CD4-positive, alpha-beta T cell treated with Interleukin-4 for 4 hours (primary cell): Measurements from ENCODE around the gene CEP63.
"Not testable (repeated sequence)": the region's sequence is repeated elsewhere in the genome, so short reads cannot be mapped to it uniquely, and the experiment has no call there.

Source experiments
- DNase-seq: peaks from one replicate; pipeline ENCODE4 v3.0.0-alpha.2; 2020

Gene CEP63

DNA sequence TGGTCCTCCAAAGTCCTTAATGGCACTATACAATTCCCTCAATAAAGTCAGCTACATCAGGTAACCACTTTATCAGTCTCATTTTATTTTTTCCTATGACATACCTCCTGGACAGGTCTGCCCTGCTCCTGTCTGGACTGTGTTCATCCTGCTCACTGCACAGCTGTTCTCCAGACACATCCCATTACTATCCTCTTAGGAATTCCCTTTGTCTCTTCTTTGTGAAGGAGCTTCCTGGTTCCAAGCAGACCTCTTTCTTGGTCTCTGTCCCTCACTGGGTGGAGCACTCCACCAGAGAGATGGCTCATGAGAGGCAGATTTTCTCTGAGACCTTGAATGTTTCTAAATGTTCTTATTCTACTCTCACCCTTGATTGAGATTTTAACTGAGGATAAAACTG, 104.9 kb downstream of the CEP63 start:
- no peak for DNase-seq

DNA sequence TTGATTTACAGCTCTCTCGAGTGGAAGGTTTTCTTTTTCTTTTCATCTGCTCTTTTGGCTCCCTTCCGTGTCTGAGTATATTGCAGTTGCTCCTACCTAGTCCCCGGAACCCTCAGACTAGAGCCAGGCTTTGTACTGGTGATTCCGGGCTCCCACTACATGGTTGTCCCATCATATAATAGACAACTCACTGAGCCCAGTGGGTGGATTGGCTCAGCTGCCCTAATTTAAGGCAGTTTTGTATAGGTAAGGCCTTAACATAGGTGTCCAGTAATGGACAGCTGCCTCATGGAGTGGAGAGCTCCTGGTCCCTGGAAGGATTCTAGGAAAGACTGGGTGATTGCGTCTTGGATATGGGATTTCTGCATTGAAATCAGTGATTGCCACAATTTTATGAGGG, 106.9 kb downstream of the CEP63 start:
- no peak for DNase-seq

DNA sequence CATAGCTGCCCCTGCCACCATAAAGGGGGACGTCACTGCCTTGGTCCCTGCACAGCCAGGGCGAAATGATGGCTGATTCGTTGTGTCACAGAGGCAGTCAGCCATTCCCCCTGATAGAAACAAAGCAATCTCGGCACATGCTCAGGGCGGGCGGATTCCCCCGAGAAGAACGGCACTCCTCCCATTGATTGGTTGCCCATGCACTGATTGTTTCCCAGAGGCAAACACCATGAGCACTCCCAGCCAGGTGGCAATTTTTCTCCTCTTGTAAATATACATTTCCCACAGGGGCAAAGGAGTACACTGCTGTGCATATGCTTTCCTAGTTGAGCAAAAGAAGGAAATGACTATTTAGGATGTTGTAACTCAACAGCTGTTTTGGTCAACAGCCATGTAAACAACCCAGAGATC, 108.5 kb downstream of the CEP63 start:
- DNase-seq: no peak

DNA sequence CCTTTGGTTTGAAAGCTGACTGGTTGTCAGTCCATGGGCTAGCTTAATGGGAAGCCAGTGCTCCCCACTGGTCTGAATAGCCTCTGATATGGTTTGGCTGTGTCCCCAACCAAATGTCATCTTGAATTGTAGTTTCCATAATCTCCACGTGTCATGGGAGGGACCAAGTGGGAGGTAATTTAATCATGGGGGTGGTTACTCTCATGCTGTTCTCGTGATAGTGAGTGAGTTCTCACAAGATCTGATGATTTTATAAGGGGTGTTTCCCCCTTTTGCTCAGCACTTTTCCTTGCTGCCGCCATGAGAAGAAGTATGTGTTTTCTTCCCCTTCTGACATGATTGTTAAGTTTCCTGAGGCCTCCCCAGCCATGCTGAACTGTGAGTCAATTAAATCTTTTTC, 109.1 kb downstream of the CEP63 start:
- DNase-seq: not testable (repeated sequence)

DNA sequence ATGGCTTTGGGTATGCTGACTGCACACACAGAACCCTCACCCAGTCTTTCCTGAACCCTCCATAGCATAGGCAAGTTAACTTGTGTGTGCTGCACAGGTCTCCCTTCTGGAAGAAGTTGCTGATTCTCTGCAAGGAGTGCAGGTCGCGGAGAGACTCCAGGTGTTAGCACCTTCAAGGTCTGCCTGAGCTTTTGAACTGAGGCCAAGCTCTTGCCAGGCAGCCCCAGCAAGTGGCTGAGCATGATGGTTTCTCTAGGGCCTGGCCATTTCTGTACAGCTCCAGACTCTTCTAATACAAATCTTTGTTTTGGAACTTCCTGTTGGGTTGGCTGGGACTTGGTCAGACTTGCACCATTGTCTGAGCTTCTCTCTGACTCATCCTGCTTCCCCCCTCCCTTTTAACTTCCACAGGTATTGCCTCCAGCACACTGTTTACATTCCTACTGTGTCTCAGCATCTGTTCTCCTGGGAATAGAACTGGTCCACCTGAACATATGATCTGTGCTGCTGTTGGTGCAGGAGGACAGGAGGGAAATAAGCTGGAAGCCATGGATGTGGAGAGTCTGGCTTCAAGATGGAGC, 111.6 kb downstream of the CEP63 start:
- no peak for DNase-seq

DNA sequence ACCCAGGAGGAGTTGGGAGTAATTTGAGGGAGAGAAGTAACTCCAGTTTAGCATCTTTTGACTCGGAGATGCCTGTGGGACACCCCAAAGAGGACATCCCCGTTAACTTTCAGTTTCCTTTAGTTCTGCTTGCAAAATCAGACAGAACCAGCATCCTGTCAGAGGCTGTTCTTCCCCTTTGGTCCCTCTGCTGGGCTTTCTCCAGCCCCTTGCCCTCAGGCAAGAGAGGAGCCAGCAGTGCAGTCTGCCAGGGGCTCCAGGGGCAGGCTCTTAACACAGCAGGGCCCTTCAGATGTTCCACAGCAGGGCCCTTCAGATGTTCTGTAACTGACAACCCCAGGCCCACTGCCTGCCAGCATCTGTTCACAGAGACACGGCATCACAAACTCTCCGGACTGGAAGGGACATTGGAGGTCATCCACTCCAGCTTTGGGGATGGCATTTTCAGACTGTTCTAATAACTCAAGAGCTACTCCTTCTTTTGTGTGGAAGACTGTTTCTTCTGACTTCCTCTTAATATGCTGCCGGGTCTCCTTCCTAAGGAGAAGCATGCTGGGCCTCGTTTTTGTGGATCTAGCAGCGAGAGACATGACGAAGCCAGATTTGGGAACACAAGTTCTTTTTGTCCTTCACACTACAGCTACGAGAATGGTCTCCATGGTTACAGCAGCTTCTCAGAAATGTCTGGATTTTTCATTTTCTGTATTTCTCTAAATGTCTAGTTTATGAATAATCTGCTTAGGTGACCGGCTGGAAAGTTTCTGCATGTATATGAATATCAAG, 113.1 kb downstream of the CEP63 start:
- DNase-seq: no peak

DNA sequence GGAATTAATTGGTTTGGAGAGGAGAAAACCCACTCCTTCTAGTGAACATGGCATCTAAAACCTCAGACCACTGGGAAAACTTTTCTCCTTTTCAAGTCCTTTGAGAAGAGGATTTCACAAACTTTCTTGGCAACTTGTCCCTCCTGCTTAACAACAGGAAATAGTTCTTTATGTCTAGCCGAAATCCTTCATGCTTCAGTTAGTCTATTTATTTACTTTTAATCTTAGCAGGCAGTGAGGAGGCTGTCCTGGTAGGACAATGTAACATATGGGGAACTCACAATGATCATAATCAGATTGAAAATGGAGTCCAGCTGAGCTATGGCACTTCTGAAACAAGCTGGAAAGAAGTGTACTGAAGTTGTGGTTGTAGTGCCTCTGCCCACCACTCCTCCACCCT, 114.3 kb downstream of the CEP63 start:
- DNase-seq: no peak

DNA sequence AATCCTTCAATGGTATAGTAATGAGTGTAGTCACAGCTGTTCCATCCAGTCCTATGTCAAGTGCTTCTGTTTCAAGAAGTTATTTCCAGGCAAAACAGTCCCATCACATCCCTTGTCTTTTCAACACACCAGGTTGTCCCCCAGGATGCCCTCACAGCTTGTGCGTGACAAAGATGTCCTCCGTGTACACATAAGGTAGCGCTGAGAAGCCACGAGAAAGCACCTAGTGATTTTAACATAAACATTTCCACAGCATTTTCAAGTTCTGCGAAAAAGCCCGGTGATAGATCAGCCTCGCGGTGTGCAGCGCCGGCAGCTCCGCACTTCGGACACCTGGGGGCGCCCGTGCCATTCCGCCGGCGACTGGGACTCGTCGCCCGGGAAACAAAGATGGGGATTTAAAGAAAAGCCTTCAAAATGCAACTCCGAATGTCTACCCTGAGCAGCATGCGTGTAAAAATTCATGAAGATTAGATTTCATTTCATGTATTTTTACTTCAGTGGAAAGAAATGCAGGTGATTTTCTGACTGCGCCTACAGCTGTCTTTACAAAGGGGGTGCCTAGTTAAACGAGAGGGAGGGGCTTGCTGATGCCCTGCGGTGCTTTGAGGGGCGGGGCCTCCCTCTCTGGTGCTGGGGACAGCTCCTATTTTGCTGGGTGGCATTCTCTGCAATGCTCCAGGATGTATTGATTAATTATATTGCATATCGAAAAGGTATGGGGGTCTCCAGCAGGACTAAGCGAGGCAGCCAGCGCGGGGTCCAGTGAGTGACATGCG, 115.0 kb downstream of the CEP63 start:
- peak; percentile 37 for DNase-seq

DNA sequence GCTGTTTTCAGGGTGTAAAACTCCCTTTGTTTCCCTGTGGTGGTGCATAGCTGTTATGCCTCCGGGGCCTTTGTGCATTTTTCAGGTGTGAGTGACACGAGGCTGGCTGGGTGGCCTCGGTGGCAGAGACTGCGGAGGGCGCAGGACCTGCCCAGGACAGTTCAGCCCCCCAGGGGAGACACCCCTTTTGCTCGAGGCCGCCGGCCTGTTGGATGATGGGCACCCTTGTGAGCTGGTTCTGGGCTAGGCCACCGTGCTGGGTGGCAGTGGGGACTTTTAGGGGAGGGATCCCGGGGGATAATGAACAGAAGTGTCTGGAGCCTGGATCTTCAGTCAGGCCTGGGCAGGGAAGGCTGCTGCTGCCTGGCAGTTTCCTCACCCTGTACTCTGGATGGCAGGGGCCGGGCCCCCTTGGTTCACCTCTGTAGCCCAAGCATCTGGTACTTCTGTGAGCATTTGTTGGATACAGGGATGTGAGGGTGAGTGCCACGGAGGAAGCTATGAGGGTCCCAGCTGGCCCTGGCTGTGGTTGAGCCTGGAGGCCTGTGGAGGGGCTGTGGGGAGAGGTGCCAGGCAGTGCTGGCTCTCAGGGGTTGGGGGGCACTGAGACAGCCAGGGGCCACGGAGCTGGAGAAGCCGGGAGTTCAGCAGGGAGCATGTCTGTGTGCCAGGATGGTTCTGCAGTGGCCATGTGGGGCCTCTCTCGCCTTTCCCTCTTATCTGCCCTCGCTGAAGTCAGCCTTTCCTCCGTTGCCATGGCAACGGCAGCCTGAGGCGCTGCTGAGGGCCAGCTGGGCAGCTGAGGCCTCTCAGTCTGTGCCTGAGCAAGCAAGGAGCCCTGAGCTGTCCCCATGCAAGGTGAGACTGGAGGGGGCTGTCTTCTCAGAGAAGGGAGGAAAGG, 115.9 kb downstream of the CEP63 start:
- no peak for DNase-seq

DNA sequence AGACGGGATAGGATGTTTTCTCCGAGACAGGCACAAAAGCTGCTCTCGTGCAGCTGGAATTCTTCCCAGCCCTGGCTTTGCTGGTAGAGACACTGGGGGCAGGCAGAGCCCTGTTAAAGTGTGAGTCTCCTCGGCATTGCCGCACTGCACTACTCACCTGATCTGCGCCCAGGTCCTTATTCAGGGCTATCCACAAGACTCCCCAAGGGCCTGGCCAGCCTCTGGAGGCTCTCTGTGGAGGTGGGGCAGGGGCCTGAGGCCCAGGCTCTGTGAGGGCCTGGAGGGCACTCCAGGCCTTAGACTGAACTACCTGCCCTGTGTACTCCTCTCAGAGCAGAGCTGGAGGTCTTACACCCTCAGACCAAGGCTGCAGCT, 116.6 kb downstream of the CEP63 start:
- DNase-seq: no peak

DNA sequence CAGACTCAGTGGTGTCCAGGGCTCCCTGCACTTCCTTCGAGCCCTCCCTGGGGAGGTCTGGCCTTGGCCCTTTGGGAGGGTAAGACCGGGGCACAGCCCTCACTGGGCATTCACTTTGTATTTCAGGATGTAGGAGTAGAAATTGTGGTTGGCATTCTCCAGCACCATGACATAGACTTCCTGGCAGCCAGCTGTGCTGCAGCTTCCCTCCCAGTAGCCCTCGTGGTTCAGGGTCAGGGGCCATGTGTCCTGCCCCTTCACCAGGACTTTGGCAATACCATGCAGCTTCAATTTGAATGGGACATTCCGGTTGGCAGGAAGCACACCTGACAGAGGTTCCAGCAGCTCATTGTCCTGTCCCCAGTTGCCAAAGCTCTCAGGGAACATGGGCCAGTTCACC, 117.6 kb downstream of the CEP63 start:
- DNase-seq: no peak

DNA sequence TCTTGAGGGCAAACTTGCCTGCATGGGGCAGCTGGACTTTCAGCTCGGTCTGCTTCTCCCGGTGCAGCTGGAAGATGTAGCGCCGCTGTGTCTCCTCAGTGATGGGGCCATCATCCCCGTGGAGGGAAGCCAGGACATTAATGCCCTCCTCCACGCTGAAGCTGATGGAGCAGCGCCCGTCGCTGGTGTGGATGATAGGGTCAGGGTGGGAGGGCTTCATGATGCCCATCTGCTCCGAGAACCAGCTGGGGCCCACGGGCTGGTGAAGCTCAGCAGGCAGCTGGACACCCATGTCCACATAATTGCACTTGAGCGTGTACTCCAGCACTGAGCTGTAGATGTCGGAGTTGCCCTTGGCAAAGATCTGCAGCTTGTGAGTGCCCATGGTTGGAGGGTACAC, 118.1 kb downstream of the CEP63 start:
- DNase-seq: no peak

DNA sequence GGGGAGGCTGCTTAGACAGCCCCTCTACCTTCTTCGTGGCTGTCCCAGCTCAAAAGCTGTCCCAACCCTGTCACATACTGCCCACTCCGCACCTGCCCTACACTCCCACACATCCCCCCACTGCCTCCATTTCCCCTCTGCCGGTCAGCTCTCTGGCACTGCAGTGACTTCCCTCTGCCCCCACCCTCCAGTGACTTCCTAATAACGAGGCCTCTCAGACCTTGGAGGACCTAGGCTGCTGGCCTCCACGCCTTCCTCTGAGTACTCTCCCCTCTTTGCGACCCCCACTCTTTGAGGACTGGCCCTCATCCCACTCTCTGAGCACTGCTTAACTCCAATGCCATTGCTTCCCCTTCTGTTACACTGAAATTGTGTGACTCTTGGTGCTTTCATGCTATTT, 119.7 kb downstream of the CEP63 start:
- no peak for DNase-seq

DNA sequence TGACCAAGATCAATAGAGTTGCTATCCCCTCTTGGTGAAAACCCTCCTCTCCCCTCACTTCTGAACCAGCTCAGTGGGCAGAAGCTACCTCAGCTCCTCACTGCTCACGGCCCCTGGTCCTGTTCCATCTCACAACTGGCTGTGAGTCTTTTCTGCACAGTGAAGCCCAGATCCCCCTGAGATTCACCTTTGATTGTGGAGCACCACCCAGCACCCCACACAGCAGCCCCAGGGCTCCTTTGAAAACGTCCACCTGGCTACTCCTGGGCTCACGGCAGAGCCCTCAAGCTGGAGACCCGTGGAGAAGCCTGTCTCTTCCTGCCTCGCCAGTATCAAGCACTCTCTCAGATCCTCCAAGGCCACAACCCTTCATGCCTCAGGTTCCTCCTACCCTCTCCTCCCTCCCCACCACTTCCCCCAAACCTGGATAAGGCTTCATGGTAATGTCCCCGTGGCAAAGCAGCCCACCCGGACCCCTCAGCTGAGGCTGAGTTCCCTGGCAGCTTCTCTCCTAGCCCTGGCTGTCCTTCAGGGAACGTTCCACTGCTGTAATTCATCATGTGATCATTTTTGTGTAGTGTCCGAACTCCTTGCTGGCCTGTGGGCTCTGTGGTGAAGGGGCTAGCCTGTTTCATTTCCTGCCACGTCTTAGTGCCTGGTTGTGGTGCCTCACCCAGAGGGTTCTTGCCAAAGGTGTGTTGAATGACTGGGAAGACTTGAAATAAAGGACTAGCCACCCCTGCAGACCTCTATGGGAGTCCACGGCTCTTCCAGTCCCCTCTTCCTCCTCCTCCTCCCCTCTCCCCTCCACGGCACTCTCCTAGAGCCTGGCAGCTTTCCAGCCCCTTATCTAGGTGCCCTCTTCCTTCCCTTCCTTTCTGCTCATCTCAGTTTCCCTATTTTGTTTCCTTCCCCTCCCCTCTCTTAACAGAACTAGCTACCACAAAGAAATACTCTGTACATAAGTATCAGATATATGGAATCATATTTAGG, 120.5 kb downstream of the CEP63 start:
- DNase-seq: no peak

DNA sequence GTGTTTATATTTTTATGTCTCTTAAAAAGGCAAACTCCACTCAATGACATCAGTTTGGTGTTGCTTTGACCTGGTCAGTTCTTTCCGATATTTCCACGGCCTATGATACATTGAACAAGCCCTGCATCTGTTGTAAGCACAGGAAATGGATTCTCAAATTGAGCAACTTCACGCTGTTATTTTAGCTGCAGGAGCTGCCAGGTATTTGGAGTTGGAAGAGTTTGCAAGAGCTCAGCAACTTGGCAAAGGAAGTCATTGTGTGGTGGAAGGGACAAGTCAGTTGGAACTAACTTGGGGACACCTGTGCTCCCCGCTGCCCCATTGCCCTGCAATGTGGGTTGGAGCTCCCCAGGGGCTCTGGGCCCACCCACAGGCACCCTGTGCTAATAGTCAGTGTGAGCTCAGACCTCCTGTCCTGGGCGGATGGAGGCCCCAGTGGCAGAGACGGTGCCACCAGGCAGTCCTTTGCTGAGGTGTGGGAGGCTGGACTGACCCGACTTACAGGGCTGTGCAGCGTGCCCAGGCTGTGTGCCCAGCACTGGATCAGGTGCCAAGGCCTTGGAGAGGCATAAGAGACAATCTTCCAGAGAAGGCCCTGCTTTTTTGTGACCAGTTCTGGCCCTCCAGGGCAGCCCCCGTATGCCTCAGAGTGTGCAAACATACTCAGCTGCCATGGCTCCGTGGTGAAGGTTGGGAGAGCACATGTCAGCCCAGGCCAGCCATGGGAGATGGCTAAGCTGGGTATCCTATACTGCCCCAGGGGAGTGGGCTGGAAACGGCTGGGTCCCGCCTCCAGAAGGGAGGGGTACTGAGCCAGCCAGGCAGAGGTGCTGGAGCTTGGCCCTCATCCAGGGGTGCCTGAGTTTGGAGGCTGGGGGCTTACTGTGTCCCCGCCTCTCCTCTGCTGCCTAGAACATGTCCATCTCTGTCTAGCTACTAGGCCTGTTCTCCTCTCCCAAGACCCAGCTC, 121.5 kb downstream of the CEP63 start:
- DNase-seq: no peak

DNA sequence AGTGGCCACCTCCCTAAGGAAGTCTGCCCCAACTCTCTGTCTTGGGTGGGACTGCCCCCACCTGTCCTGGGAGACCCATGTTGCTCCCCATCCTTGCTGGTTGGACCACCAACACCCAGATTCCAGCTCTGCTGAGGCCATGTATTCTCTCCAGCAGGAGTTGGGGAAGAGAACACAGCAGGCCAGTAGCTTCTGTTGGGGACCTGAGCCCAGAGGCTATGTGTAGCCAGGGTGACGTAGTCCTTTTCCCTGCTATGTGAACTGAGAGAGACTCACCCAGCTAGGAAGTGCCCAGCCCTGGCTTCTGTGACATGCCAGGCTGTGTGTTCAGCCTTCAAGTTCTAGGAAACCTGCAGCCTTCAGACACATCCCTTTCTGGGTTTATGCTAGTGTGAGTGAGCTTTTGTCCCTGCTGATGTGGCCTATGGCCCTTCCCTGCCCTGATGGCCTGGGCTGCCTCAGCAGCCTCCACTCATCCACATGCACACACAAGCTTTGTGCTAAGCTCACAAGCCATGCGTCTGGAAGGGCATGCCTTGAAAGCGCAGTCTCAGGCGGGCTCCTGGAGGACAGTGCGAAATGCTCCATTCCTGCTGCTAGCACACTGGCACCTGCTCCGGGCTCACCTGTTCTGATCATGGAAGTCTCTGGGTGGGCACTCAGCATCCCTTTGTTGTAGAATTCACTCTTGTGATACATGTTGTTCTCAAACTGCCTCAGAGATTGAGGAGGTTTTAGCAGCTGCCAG, 122.3 kb downstream of the CEP63 start:
- DNase-seq: no peak

DNA sequence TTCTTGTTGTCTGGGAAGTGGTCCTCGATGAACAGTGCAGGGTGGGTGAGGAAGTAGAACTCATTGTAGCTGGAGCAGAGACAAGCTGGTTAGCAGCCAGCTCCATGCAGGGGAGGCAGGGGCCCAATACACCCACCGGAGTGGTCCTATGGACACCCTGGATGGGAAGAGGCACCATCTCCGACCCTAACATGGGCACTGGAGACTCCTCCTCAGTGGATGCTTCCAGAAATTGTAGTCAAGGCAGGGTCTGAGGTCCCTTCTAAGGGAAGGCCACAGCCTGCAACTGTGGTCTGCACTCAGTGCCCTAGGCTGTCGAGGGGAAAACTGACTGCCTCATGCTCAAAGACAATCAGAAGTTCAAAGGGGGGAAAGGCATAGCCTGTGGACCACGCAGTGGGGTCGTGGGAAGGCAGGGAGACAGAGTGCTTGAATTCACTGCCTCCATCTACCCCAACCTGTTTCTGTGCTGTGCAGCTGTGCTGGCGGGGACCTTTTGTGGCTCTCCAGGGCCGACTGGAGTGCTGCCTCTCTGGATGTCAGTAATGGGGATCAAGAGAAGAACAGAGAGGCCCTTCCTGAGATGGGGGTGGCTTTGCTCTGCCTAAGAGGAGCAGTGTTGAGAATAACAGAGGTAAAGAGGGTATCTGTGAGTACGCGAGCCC, 123.0 kb downstream of the CEP63 start:
- DNase-seq: no peak

DNA sequence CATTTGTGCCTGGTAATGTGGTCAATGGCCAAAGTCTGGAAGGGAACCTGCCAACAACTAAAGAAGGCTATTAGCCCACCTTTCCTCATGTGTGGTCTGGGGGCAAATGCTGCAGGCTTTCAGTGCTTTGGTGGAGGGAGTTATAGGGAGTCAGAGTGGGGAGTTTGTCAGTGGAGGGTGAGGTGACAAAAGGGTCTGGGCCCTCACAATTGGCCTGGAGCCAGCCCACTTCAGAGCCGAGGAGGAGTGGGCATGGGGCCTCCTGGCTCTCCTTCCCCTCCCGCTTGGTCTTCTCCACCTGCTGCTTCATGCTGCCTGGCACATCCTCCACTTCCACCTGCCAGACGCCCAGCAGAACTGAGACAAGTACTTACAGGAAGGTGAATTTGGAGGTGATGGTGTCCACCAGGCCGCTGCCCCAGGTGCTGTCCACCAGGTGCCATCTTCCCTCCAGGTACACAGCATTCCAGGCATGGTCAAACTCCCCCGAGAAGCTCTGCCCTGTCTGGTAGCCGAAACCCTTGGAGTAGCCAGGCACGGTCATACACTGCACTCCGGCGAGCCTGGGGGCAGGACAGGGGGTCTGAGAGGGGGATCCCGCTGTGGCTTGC, 124.1 kb downstream of the CEP63 start:
- DNase-seq: no peak
